Uterus (tissue), 4 donors: Measurements from ENCODE around the gene CCDC87. TPM values are rescaled to one million over a fixed set of nuclear protein-coding genes. Genes with fewer than 3 reads are reported as not detected.

Source experiments
- DNase-seq, 2 donors: peaks; one replicate each; pipeline ENCODE4 v3.0.0-alpha.2; 2019 to 2020
- H3K27ac ChIP-seq, 2 donors: fragments of 200-600 bp; sonication (generic); 1 replicate in 1 of 2; 2 replicates in 1 of 2; pipeline ENCODE4 v1.5.1; 2016 to 2018
- H3K27me3 ChIP-seq, 2 donors: fragments of 200-600 bp; sonication (generic); one replicate each; pipeline ENCODE4 v1.5.1; 2018 to 2019; ENCODE audit warnings: control low read depth in 1 of 2
- H3K36me3 ChIP-seq, 2 donors: fragments of 200-600 bp; sonication (generic); one replicate each; pipeline ENCODE4 v1.5.1; 2019; ENCODE audit warnings: control low read depth in 1 of 2
- H3K4me1 ChIP-seq, 2 donors: fragments of 200-600 bp; sonication (generic); one replicate each; pipeline ENCODE4 v1.5.1; 2018 to 2019; ENCODE audit warnings: control low read depth in 1 of 2
- H3K4me3 ChIP-seq, 2 donors: fragments of 200-600 bp; sonication (generic); 1 replicate in 1 of 2; 2 replicates in 1 of 2; pipeline ENCODE4 v1.5.1; 2018 to 2019; ENCODE audit warnings: mild to moderate bottlenecking in 1 of 2
- H3K9me3 ChIP-seq, 2 donors: fragments of 200-600 bp; sonication (generic); one replicate each; pipeline ENCODE4 v1.5.1; 2019; ENCODE audit warnings: control low read depth in 1 of 2
- CTCF ChIP-seq, 4 experiments: fragments of 200-600 bp in 2 of 4; fragments of 450-650 bp in 2 of 4; sonication (generic) in 2 of 4; IDR thresholded peaks; one replicate each; pipeline ENCODE4 v1.5.1; 2016 to 2019; ENCODE audit warnings: antibody characterized with exemption in 4 of 4, mild to moderate bottlenecking in 2 of 4, moderate library complexity in 1 of 4
- POLR2A ChIP-seq, 2 donors: fragments of 450-650 bp; IDR thresholded peaks; one replicate each; pipeline ENCODE4 v1.6.1; 2016; ENCODE audit warnings: antibody characterized with exemption in 2 of 2, mild to moderate bottlenecking in 1 of 2, moderate library complexity in 1 of 2
- intact Hi-C: fragments of 100-400 bp; cut with DNase I; formaldehyde crosslinking; loops from one replicate; pipeline ENCODE4 v1.15.1; 2023; ENCODE audit warnings: low total_unique reads
- total RNA-seq, 4 donors: library from RNA; depleted of rRNA in 3 of 4; stranded (reverse); fragments of >200 nt in 3 of 4; gene quantifications; one replicate each; pipeline versions ENCODE4 v1.1.0 to v1.2.4, GENCODE V29; 2014 to 2023
- donor health status: DM: yes; HTN: yes; CAD: no.

The CCDC87 gene
- total RNA-seq, 4 donors from 2014 or later = 0.52 TPM; not detected in 3

- Histone ChIP-seq H3K27me3 (no peaks in the 10 kb centered on the region), H3K9me3 (no peaks in the 10 kb centered on the region), H3K4me1 (no peaks in the 10 kb centered on the region), H3K36me3 (no peaks in the 10 kb centered on the region), H3K4me3 (no peak overlapping the region), H3K27ac (no peak overlapping the region)
- DNase-seq = no peak
- TF ChIP-seq CTCF (IDR thresholded peaks at IDR 0.05) = no peak
- TF ChIP-seq POLR2A (IDR thresholded peaks at IDR 0.05) = no peak
- intact Hi-C loops = no loop called here
Measured at GRCh38 chr11:66561178-66561974, 31.5 kb downstream of the CCDC87 start.

GRCh38 chr11:66559866-66560676, 32.8 kb downstream of the CCDC87 start:
- no peak overlapping the region for H3K4me3 ChIP-seq
- H3K4me1 ChIP-seq = no peaks in the 10 kb centered on the region
- H3K27me3 ChIP-seq = no peaks in the 10 kb centered on the region
- TF ChIP-seq POLR2A (IDR thresholded peaks at IDR 0.05) = no peak
- no peak for TF ChIP-seq CTCF (IDR thresholded peaks at IDR 0.05)
- H3K9me3 ChIP-seq = no peaks in the 10 kb centered on the region
- DNase-seq = no peak
- intact Hi-C loops = no loop called here
- no peaks in the 10 kb centered on the region for H3K36me3 ChIP-seq
- H3K27ac ChIP-seq = no peak overlapping the region

GRCh38 chr11:66559142-66559865, 33.6 kb downstream of the CCDC87 start:
- intact Hi-C loops = no loop called here
- Histone ChIP-seq H3K27me3 (no peaks in the 10 kb centered on the region), H3K4me3 (peak overlapping the region in 1 of 2 donors; percentile 1), H3K9me3 (no peaks in the 10 kb centered on the region), H3K4me1 (no peaks in the 10 kb centered on the region), H3K27ac (no peak overlapping the region), H3K36me3 (no peaks in the 10 kb centered on the region)
- TF ChIP-seq CTCF (IDR thresholded peaks at IDR 0.05) (no peak), POLR2A (IDR thresholded peaks at IDR 0.05) (no peak)
- DNase-seq = peak; percentile 46 to 60

- intact Hi-C loops = no loop called here
Measured at GRCh38 chr11:66557733-66558326, 35.0 kb downstream of the CCDC87 start.

More at GRCh38 chr11:66557733-66558326, 35.0 kb downstream of the CCDC87 start:
- DNase-seq = no peak
- Histone ChIP-seq H3K27ac (no peak overlapping the region), H3K27me3 (no peaks in the 10 kb centered on the region), H3K4me1 (no peaks in the 10 kb centered on the region), H3K36me3 (no peaks in the 10 kb centered on the region), H3K9me3 (no peaks in the 10 kb centered on the region), H3K4me3 (no peak overlapping the region)
- TF ChIP-seq CTCF (IDR thresholded peaks at IDR 0.05) (no peak), POLR2A (IDR thresholded peaks at IDR 0.05) (no peak)
